HG03103 (cell line): ENCODE data around the gene UBA3.

Source experiments
- ATAC-seq: cut with Tn5 transposase; IDR thresholded peaks from one replicate; pipeline ENCODE4 v1.9.1; 2021; ENCODE audit warnings: low read depth; ENCODE audit not compliant: unreplicated experiment

The UBA3 gene

GRCh38 chr3:69079269-69080159 lies 651 bp downstream of the UBA3 start:
- no peak for ATAC-seq

- ATAC-seq, result no peak
These were observed 7.2 kb downstream of the UBA3 start for GRCh38 chr3:69072928-69073327.

- ATAC-seq, result no peak
These were observed 14.0 kb downstream of the UBA3 start for GRCh38 chr3:69066121-69066520.

- no peak for ATAC-seq
These were observed 14.7 kb downstream of the UBA3 start for GRCh38 chr3:69065318-69065964.

DNA sequence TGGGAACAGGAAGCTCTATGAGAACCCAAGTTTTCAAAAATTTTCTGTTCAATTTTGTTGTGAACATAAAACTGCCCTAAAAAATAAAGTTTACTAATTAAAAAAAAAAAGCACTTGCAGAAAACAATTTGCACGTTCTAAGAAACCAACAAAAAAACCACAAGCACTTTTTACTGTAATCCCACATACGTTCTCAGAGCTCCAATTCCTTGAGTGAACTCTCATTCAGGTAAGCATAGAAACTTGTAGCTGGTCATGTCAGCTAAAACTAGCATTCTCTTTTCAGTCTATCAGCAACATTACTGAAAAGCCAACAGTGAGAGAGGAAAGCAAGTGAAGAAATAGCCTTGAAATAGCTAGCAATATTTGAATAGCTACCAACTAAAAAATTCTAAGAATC lies 16.5 kb downstream of the UBA3 start:
- no peak for ATAC-seq

GRCh38 chr3:69059688-69060087 lies 20.5 kb downstream of the UBA3 start:
- ATAC-seq, result no peak

DNA sequence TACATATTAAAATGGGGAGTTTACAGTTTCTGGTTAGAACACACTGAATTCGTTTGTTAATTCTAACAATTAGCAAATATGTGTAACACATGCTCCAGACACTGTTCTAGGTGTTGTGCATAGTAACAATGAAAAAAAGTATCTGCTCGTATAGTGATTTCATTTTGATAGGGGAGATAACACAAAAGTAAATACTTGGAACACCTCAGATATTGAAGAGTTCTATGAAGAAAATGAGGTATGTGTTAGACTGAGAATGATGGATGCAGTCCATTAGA lies 21.3 kb downstream of the UBA3 start:
- no peak for ATAC-seq

- peak; percentile 99 for ATAC-seq
These were observed 21.8 kb downstream of the UBA3 start for GRCh38 chr3:69058180-69058946.

GRCh38 chr3:69052472-69052898 lies 27.7 kb downstream of the UBA3 start:
- ATAC-seq, result no peak

DNA sequence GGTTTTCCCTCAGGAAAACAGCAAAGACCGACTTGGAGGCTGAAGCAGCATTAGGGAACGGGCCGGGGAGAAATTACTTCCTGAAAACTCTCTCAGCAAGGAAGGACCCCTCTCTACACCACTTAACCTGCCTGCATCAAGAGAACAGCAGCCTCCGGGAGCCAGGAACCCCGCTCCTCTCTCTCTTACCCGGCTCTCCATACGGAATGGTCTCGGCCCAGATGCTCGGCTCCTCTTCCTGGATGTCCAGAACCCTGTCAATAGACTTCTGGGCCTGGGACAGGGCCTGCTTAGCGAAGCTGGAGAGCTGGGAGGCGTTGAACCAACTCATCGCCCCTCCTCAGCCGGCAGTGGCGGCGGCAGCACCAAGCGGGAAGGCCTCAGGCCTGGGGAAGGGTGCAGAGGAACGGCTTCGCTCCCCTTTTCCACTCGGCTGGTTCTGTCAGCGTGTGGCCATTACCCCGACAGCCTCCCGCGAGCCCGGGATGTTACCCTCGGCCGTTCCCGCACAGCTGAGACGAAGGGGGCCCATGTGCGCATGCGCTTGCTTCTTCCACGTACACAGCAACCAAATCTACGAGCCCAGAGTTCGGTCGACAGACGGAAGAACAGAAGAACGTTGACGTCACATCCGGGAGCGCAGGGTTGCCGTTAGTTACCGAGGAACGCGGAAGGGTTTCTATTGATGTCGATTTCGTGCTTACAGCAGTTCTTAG lies 28.3 kb downstream of the UBA3 start, which contains the start of gene TMF1:
Gene TMF1, minus strand, starts transcription at position 578 of the 716 bp plus-strand sequence. Its CDS starts 247 bp downstream, at position 331.
- ATAC-seq, result peak; percentile 94

GRCh38 chr3:69048990-69049389 lies 31.2 kb downstream of the UBA3 start:
- ATAC-seq, result no peak

DNA sequence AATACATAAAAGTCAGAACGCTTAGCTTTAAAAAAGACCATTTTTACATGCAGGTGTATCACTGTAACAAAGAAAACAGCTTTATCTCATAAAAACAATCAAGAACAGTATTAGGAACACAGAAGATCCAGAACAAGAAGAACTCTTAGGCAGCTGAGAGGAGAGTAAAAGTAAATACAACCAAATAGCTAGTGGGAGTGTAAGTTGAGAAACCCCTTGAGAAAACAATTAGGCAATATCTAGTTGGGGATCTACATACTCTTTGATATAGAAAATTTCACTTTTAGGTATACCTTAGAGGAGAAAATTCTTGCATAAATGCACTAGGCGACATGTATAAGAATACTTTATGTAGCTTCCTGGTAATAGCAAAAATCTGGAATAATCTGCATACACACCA lies 35.6 kb downstream of the UBA3 start:
- ATAC-seq, result no peak

- ATAC-seq, result no peak
These were observed 46.7 kb downstream of the UBA3 start for GRCh38 chr3:69033470-69033869.

GRCh38 chr3:69032737-69033136 lies 47.4 kb downstream of the UBA3 start:
- no peak for ATAC-seq

GRCh38 chr3:69032142-69032541 lies 48.0 kb downstream of the UBA3 start:
- no peak for ATAC-seq

DNA sequence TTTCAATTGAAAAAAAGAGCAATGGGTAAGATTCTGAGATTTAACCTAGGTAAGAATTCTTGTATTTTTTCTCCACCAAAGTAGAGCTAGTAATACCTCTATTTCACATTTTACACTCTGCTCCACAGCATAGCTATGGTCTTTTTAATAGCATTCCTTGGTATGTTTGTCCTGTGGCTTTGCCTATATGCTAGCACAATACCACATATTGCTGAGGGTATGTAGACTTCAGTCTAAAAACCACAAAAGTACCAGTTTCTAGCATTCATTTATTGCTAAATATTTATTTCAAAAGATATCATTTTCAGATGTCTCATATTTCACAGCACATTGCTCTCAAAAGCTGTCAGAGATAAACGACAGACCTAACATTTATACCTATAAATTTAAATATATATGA lies 48.5 kb downstream of the UBA3 start:
- ATAC-seq, result no peak

GRCh38 chr3:69020857-69021256 lies 59.3 kb downstream of the UBA3 start:
- ATAC-seq, result no peak

DNA sequence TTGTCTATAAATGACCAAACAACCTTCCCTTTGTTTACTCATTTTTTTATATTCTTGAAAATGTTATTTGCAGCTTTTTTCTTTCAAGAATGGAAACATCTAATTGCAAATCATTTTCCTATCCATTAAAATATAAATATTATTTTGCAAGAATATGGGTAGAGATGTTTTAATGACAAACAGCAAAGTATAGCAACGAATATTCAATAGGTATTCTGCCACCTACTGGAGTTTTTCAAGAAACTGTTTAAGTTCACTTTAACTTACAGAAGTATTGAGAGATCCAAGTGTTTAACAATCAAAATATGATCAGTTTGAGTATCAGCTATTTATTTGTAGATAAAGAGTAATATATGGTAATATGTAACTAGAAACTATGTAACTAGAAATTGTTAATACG lies 59.7 kb downstream of the UBA3 start:
- ATAC-seq, result no peak

DNA sequence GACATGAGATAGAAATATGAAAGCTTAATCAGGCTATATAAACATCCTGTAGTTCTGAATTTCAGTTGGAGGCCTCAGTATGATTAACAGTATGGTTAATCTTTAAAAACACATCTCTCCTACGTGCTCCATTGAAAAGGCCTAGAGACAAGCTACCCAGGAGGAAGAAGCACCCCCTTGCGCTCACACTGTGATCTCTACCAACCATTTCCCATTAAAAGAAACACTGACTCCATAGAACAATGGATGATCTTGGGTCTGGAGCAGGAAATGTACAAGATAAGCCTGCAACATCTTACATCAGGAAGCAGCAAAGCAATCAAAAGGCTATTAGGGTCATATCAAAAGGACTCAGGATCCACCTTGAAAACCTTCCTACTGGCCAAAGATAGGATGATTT lies 63.3 kb downstream of the UBA3 start:
- ATAC-seq, result no peak

- no peak for ATAC-seq
These were observed 64.1 kb downstream of the UBA3 start for GRCh38 chr3:69016102-69016501.
